Activated CD4-positive, CD25-positive, alpha-beta regulatory T cell treated with anti-CD3 and anti-CD28 coated beads, Interleukin-2, amount 50 U/mL, for 24 hours (primary cell): Measurements from ENCODE around the gene IGIP.
"Not testable (repeated sequence)": the region's sequence is repeated elsewhere in the genome, so short reads cannot be mapped to it uniquely, and the experiment has no call there.

ENCODE experiments used
- ATAC-seq, 2 donors: fragments of 150-1000 bp; cut with Tn5 transposase; one replicate each; pipeline ENCODE4 v1.10.0; 2021; ENCODE audit warnings: mild to moderate bottlenecking in 1 of 2, moderate library complexity in 1 of 2

Gene IGIP

DNA sequence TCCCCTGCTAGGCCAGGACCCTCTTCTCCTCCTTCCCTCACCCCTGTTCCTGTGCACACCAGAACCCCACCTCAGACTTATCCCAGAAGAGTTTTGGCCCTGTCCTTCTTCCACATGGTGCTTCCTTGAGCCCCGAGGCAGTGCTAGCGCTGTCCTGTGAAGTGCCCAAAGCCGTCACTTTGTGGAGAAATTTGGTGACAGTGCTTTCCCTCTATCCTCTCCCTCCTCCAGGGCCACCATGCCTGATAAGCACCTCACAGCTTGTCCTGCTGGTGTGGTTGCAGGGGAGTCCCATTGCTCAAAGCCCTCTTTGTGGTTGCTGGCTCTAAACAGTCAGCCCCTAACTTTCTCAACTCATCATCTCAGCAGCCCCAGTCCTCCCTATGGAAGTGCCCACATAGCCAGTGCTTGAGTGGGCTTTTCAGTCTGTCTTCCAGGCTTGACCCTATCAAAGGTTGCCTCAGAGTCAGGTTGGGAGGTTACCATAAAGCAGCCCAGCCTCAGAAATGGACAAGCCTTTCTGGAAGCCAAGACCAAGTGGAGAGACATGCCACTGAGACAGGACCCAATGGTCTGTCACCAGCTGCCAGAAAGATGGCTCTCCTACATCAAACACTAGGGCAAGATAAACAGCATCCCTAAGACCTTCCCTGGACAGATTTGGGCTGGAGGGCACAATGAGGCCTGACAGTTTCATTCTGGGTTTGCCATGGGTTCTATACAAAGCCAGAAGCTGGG, 18.0 kb downstream of the IGIP start:
- ATAC-seq = no peak

DNA sequence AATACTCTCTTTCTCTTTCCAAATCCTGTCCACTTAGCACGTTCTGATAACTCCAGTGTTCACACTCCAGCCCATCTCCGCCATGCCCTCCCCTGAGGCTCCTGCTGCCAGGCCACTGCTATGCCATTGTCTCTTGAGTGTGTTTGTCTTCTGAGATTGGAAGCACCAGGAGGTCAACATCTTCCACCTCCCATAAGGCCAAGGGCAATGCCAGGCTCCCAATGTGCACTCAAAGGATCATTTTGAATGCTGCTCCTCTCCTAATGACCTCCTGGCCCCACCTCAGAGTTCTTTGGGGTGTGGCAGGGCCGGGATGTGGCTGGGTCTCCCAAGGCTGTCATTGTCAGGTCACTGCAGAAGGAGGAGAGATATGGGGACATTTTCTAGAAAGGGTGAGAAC, 19.5 kb downstream of the IGIP start:
- no peak for ATAC-seq

DNA sequence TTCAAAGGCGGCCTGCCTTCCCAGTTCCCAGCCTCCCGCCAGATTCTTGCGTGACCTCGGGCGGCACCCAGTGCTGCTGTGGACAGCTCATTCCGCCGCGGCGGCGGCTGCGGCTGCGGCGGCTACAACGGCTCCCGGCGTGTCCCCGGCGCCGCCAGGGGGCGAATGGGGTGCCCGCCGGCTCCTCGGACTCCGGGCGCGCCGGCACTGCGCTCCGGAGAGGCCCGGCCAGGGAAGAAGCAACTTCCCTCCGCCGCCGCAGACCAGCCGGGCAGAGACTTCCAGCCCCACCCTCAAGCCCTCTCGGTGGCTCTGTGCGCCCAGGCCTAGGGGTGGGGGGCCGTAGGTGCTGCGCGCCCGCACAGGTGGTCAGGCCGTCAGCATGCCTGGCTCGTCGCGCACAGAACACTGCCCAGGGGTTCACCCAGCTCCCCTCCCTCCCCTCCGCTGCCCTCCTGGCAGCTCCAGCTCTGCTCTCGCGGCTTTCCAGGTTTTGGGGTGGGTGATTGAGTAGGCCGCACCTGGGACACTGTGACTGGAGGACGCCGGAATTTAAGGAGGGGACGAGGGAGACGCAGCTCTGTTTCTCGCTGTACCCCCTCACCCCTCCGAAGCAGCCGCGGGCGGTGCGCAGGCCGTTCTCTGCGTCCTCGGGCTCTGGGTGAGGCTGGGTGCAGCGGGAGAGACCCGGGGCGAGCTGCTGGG, 20.2 kb downstream of the IGIP start:
- ATAC-seq = peak; percentile 79 to 80

DNA sequence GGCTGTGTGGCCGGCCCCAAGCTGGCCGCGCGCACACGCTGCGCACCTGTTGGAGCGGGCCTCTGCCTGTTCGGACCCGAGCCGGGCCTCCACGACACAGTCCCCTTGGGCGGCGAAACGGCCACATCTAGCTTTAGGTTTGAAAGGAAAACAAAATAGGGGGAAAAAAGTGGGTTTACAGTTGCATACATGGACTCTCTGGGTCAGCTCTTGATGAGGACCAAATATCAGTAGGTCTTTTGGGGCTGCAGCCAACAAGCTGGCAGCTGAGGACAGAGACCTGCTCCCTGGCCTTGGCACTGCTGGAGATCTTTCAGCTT, 20.7 kb downstream of the IGIP start:
- no peak for ATAC-seq

DNA sequence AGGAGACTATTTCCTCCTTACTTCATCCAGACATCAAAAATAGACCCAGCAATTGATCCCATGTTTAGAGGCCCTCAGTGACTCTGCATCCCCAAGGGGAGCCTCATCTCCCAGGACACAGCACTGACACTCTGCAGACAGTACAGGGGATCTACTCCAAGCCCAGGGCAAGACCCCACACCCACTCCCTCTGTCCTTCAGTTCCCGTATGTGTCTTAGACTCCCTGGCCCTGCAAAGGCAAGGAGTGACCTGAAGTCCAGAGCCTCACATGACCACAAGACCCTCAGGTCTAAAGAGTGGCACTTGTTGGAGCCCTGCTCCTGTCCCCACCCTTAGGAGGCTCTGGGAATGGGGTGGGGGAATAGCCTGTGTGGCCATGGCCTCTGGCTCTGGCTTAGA, 21.7 kb downstream of the IGIP start:
- no peak for ATAC-seq

DNA sequence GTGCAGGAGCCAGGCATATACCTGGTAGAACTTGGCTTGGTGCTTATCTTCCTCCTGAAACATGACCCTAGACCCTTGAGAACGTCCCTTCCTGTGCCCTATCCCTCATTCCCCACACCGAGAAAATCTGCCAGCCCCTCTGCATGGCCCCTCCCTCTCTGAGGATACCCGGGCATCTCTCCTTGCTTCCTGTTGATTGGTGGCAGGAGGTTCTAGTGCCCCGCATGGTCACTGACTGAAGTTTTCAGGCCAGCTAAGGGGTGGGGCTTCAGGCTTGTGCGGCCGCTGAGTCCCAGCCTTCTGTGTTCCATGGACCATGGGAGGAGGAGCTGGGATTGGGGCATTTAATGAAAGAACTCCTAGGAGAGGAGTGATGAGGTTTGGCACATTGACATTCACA, 22.8 kb downstream of the IGIP start:
- no peak for ATAC-seq

DNA sequence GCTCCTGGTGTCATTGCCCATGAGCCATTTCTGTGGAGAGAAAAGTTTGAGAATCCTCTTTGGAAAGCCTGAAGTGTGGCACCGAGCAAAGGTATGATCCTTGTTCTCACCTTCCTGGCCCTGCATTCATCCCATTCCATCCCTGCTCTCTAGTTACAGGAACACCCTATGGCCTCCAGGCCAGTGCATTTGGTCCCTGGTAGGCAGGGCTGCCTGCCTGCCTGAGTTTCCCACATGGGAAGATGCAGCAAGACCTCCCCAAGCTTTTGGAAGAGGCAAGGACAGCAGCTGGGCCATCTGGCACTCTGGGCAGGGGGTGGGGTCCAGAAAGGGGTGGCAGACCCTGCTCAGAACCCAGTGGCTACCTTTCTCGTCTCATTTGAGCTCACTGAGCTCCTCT, 24.5 kb downstream of the IGIP start:
- no peak for ATAC-seq

DNA sequence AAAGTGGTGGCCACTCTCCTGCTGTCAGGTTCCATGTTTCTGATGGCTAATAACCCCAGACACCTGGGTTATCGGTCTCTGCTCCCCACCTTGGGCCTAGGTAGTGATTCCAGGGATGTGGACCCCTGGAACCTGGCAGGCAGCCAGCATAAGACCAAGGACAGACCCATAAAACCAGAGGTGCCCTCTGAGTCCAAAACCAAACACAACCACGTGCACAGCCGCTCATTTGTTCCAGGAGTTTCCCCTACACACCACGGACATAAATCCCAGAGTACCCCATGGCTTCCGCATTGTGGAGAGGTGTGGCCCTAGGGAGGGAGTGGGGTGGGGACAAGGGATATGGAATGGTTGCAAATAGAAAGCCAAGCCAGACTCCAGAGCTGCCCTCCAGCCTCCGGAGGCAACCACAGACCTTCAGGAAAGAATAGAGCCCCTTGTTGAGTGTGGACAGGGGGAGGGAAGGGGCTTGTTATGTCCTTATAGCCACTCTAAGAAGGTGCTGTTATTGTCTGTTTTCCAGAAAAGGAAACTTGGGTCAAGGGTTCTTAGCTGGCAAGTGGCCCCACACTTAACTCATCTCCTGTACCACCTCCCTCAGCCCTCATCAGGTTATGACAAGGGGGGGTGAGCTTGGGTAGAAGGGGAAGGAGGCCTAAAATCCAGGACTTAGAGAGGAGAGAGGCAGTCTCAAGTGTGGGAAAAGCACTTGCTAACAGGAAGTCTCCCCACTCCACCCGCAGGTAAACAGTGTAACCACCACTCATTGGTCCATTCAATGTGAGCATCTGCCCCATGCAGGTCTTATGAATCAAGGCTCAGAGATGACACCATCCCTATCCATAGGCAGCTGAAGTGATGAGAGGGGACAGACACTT, 25.6 kb downstream of the IGIP start:
- no peak for ATAC-seq

DNA sequence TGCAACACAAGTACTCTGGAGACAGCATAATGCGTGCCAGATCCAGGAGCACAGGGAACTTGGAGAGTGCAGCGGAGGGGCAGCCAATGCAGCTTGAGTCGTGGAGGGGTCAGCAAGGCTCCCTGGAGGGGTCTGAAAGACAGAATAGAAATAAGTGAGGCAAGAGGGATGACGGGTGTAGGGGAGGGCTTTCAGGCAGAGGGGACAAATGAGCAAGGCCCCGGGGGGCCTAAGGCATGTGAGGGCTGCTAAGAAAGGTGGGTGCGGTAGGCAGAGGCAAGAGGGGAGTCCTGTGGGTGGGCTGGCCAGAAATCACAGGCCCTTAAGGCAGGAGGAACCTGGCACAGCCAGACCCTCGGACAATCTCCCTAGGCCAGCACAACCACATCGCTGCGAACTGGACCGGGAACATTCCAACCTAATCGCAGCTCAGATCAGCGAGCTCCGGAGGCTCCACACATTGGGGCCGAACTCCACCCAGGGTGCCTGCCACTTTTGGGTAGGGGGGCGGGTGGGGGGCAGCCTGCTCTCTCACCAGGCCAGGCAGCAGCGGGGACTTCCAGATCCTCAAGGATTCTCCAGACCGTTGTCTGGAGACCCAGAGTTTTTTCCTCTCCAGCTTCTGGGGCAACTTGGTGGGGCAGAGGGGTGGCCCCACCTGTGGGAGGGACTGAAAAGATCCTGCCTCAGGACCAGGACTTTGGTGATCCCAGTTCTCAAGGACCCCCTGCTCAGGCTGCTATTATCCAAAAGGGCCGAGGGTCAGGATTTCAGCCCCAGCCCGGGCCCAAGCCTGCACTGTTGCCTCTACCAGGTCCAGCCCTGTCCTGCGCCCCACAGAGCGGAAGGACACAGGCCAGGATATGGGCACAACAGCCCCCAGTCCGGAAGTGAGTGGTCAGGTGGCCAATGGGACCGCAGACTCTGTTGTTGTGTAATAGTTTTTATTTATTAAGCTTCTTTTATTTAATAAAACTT, 26.6 kb downstream of the IGIP start:
- no peak for ATAC-seq

DNA sequence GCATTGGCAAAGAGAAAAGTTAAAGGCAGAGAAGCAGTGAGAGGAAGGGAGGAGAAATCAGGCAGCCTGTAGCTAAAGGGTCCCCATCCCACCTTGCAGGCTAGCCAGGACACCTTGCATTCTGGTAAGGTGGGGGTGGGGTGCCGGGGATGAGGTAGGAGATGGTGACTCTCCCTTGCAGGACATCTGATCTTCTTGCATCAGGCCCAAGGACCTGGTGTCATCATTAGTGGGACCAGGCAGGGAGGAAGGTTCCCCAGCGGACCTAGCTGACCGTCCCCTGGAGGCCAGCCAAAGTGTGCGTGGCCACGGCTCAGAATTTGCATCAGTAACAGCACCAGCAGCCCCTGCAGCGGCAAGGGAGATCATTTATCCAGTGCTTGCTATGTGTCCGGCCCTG, 27.5 kb downstream of the IGIP start:
- ATAC-seq = no peak

DNA sequence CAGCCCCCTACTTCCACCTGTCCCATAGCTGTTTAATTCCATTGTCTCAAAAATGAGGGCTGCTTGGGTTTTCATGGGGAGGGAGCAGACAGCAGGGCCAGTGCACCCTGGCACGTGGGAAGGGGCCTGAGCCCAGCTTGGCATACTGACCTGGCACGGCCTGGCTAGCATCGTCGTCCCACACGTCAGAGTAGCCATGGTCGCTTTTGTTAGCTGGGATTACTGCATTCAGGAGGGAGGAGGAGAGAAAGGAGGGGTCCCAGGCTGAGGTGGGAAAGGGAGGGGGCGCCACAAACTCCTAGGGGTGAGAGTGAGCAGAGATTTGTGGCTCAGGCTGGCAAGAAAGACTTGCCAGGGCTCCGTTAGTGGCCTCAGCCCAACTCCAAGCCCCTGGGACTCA, 28.2 kb downstream of the IGIP start:
- no peak for ATAC-seq

DNA sequence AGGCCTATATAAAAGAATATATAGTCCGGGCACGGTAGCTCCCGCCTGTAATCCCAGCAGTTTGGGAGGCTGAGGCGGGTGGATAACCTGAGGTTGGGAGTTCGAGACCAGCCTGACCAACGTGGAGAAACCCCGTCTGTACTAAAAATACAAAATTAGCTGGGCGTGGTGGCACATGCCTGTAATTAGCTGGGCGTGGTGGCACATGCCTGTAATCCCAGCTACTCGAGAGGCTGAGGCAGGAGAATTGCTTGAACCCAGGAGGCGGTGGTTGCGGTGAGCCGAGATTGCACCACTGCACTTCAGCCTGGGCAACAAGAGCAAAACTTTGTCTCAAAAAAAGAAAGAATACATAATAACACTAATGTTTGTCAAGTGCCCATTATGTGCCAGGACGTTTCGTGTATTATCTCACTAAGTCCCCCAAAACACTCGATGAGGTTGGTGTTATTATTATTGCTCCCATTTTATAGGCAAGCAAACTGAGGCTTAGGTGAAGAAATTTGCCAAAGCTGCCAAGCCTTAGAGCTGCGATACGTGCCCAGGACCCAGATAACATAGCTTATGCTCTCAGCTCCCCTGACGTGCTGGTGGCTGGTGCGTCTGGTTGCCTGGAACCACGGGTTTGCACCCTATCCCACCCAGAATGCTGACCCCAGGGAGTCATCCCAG, 29.1 kb downstream of the IGIP start:
- not testable (repeated sequence) for ATAC-seq

DNA sequence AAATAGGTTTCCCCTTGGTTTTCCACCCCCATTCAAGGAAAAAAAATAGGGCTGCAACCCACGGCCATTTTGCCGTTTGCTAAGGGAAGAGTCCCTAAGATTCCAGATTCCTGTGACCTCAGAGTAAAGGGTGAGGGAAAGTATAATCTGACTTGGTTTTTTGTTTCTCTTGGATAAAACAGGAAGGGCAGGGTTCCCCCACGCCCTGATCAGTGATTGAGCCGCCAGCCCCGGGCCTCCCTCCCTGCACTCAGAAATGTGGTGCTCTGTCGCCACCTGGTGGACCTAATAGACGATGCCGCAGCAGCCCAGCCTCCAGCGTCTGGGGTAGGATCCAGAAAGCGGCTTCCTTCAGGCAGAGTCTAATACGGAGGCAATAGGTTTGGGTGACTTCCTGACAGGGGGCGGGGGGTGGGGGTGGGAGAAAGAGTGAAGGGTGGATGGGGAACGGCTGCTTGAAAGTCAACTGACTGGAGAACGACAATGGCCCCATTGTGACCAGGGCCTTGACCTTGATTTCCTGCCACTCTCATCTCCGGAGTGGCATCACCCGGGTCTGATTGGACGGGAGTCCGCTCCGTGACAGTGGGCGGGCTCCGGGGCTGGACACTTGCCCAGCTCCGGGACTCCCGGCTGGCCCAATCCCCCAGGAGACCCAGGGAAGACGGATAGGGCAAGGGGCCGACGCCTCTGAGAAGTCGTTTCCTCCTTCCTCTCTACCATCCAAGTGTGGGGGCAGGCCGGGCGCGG, 31.5 kb downstream of the IGIP start:
- peak; percentile 99 for ATAC-seq

DNA sequence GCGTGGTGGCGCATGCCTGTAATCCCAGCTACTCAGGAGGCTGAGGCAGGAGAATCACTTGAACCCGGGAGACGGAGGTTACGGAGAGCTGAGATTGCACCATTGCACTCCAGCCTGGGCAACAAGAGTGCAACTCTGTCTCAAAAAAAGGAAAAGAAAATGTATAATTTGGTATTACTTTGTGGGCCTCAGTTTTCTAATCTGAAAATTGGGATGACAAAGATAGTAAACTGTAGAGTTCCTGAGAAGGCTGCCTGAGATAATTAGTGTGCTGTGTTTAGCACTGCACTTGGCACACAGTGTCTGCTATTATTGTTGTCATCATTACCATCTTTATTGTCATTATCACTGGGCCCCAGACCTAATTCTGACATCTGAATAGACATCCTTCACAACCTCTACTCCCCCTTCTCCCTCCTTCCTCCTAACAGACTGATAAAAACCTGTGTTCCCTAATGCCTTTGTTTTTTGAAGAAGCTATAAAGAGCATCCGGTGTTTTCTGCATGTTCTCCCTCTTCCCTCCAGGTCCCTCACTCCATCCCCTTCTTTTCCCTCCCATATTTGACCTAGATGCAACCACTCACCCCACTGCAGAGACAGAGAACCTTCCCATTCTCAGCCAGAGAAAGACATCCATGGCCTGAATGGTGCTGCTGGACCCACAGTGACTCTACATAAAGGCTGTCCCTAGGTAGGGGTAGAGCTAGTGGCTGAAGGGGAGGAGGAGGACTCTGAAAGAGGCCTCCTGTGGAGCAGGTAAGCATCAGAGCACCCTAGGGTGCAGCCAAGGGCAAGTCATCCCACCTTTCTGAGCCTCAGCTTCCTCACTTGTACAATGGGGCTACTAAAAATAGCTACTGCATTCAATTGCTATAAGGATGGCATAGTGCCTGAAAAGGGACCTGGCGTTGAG, 33.5 kb downstream of the IGIP start:
- no peak for ATAC-seq

DNA sequence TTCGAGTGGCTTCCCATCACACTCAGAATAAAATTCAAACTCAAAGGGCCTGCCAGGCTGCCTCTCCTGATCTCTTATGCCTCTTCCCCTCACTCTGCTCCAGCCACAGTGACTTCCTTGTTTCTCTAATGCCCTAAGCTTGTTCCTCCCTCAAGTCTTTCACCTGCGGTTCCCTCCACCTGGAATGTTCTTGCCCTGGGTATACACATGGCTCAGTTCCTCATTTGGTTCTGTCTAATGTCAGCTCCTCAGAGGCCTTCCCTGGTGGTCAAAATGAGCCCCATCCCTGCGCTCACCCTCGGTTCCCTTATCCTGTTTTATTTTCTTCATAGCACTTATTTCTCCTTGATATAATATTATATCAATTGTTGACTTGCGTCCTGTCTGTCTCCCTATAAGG, 36.5 kb downstream of the IGIP start:
- no peak for ATAC-seq

DNA sequence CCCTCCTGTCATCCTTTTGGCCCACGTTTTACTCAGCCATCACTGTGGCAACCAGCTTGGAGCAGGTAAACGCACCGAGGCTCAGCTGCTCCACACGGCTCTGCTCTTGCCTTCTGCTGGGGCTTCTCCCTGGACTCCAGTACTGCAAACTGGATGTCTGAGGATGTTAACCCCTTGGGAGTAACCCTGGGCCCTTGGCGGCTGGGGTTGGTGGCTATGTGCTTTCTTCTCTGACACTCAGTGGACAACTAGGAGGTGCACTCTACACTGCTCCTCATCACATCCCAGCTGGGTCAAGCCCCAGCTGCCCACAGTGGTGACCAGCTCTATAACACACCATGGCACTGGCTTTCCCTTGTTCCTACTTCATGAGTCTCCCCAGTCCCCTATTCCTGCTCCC, 37.0 kb downstream of the IGIP start:
- no peak for ATAC-seq

DNA sequence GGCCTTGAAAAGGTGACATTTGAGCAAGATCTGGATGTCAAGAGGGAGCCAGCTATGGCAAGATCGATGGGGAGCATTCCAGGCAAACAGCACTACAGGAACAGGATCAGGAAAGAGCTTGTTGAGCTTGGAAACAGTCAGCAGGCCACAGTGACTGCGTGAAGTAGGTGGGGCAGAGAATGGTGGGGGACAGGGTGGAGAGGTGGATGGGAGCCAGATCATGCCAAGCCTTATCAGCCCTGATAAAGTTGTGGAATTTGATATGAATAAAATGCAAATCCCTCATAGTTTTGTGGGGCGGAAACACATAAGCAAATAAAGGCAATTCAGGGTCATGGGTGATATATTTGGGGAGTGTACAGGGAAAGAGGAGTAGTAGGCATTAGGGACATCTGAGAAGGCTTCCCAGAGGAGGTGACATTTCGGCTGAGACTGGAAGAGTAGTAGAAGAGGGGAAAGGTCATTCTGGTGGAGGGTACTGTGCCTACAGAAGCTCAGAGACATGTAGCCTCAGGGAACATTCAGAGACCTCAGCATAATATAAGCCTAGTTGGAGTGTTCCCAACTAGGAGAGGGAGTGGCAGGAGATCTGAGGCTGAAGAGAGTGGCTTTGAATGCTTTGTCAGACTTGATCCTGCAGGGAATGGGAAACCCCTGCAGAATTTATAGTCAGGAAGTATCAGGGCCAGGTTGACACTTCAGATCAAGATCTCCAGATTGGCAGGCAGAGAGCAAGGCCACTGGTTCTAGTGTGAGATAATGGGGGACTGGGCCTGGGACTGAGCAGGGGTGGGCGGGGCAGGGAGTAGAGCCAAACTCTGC, 39.6 kb downstream of the IGIP start:
- ATAC-seq = no peak

DNA sequence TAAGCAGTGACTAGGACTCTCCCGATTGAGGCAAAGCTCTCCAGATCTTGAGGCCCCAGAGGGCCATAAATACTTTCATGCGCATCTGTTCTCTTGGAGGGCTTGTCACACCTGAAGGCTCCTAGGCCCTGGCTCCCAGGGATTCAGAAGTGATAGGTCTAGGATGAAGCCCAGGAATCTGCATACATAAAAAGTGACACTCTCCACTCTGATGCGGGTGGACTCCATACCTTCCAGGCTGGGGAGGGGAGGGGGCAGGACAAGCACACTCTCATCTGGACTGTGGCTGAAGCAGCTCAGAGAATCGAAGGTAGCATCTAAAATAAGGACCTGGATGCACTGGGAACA, 40.2 kb downstream of the IGIP start:
- no peak for ATAC-seq

DNA sequence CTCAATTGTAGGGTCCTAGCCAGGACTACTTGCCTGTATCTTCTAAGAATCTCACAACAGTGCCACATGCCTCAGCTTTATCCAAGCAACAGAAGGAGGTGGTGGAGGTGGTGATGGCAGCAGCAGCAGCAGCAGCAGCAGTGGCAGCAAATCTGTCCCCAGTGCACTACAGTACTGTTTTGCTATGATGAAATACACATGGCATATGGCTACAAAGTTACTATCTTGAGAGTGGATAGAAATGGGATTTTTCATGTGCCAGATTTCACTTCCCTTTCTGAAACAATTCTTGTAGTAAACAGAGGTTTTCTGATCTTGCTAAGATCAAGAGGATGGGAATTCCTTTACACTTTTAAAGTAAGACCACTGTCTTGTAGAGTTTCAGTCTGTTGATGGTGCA, 41.2 kb downstream of the IGIP start:
- ATAC-seq = no peak
